ENCODE data around the gene AKAP8L.
"Not testable (repeated sequence)": the region's sequence is repeated elsewhere in the genome, so short reads cannot be mapped to it uniquely, and the experiment has no call there.

AKAP8L gene

GRCh38 chr19:15360015-15360414 lies 58.8 kb downstream of the AKAP8L start:
- not testable (repeated sequence) for DNase-seq (ENCODE audit: low read depth in 1 of 2, low spot score in 1 of 2)

GRCh38 chr19:15358918-15359317 lies 59.9 kb downstream of the AKAP8L start:
- DNase-seq (ENCODE audit: low read depth in 1 of 2, low spot score in 1 of 2), result no peak

GRCh38 chr19:15357906-15358305 lies 60.9 kb downstream of the AKAP8L start:
- DNase-seq (ENCODE audit: low read depth in 1 of 2, low spot score in 1 of 2), result no peak

- no peak for DNase-seq (ENCODE audit: low read depth in 1 of 2, low spot score in 1 of 2)
Measured at GRCh38 chr19:15354566-15355296, 64.1 kb downstream of the AKAP8L start.

GRCh38 chr19:15353908-15354307 lies 64.9 kb downstream of the AKAP8L start:
- no peak for DNase-seq (ENCODE audit: low read depth in 1 of 2, low spot score in 1 of 2)

GRCh38 chr19:15352535-15352934 lies 66.3 kb downstream of the AKAP8L start:
- not testable (repeated sequence) for DNase-seq (ENCODE audit: low read depth in 1 of 2, low spot score in 1 of 2)

GRCh38 chr19:15341328-15341727 lies 77.5 kb downstream of the AKAP8L start:
- DNase-seq (ENCODE audit: low read depth in 1 of 2, low spot score in 1 of 2), result not testable (repeated sequence)

- DNase-seq (ENCODE audit: low read depth in 1 of 2, low spot score in 1 of 2), result no peak
Measured at GRCh38 chr19:15340086-15340485, 78.7 kb downstream of the AKAP8L start.

- no peak for DNase-seq (ENCODE audit: low read depth in 1 of 2, low spot score in 1 of 2)
Measured at GRCh38 chr19:15337202-15337601, 81.6 kb downstream of the AKAP8L start.

- DNase-seq (ENCODE audit: low read depth in 1 of 2, low spot score in 1 of 2), result not testable (repeated sequence)
Measured at GRCh38 chr19:15335992-15336391, 82.8 kb downstream of the AKAP8L start.

GRCh38 chr19:15332311-15332996 lies 86.3 kb downstream of the AKAP8L start, which contains the start of gene BRD4:
TSS of gene BRD4 (minus strand) at chr19:15332539. CDS start at chr19:15273099, 59,440 bp downstream.
- peak; percentile 63 to 64 for DNase-seq (ENCODE audit: low read depth in 1 of 2, low spot score in 1 of 2)

- DNase-seq (ENCODE audit: low read depth in 1 of 2, low spot score in 1 of 2), result peak in 1 of 2 donors; percentile 39
Measured at GRCh38 chr19:15331419-15332310, 87.1 kb downstream of the AKAP8L start.

- no peak for DNase-seq (ENCODE audit: low read depth in 1 of 2, low spot score in 1 of 2)
Measured at GRCh38 chr19:15330801-15331418, 87.9 kb downstream of the AKAP8L start.
